ENCODE measurements around the gene ADGRF3.

The ADGRF3 gene

DNA sequence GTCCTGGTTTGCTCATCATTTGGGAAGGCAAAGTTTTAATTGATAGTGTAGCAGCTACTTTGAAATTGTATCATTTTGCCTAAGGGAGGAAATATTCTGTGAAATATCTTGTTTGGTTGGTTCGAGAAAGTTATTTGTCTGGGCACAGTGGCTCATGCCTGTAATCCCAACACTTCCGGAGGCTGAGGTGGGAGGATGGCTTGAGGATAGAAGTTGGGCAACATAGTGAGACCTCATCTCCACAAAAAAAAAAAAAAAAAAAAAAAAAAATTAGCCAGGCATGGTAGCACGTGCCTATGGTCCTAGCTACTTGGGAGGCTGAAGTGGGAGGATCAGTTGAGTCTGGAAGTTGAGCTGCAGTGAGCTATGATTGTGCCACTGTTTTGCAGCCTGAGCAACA, 3.1 kb upstream of the ADGRF3 start:
- no peak overlapping the region for H3K27ac ChIP-seq
- TF ChIP-seq, protein P1, sequence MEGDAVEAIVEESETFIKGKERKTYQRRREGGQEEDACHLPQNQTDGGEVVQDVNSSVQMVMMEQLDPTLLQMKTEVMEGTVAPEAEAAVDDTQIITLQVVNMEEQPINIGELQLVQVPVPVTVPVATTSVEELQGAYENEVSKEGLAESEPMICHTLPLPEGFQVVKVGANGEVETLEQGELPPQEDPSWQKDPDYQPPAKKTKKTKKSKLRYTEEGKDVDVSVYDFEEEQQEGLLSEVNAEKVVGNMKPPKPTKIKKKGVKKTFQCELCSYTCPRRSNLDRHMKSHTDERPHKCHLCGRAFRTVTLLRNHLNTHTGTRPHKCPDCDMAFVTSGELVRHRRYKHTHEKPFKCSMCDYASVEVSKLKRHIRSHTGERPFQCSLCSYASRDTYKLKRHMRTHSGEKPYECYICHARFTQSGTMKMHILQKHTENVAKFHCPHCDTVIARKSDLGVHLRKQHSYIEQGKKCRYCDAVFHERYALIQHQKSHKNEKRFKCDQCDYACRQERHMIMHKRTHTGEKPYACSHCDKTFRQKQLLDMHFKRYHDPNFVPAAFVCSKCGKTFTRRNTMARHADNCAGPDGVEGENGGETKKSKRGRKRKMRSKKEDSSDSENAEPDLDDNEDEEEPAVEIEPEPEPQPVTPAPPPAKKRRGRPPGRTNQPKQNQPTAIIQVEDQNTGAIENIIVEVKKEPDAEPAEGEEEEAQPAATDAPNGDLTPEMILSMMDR (conservative IDR thresholded peaks at IDR 0.05): no peak
- TF ChIP-seq ZFX (IDR thresholded peaks at IDR 0.05): no peak

DNA sequence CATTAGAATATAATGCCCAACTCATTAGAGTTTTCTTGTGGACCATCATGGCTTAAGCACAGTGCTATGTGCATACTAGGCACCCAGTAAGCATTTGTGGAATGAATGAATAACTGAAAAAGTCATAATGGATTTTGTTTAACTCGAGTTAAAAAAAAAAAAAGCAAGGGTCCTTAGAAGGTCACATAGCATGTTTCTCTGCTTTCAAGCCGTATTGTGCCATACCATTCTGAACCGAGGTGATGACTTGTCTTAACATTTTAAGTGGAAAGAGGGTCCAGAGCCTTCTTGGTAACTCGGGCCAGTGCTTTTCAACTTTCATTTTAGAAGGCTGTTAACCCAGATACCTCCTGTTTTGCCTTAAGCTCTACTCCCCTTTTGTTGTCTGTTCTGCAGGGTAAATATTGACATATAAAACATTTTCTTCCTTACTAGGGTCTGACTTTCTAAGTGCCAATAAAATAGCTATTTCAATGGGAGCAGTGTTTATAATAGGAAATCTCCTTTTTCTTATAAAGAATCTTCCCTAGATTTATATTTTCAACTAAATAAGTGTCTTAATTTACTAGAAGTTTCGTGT, 787 bp upstream of the ADGRF3 start:
- TF ChIP-seq, protein P1 (conservative IDR thresholded peaks at IDR 0.05): no peak
- TF ChIP-seq ZFX (IDR thresholded peaks at IDR 0.05): no peak
- H3K27ac ChIP-seq: peak overlapping the region; percentile 87; the same call in 1 of the 2 replicates

DNA sequence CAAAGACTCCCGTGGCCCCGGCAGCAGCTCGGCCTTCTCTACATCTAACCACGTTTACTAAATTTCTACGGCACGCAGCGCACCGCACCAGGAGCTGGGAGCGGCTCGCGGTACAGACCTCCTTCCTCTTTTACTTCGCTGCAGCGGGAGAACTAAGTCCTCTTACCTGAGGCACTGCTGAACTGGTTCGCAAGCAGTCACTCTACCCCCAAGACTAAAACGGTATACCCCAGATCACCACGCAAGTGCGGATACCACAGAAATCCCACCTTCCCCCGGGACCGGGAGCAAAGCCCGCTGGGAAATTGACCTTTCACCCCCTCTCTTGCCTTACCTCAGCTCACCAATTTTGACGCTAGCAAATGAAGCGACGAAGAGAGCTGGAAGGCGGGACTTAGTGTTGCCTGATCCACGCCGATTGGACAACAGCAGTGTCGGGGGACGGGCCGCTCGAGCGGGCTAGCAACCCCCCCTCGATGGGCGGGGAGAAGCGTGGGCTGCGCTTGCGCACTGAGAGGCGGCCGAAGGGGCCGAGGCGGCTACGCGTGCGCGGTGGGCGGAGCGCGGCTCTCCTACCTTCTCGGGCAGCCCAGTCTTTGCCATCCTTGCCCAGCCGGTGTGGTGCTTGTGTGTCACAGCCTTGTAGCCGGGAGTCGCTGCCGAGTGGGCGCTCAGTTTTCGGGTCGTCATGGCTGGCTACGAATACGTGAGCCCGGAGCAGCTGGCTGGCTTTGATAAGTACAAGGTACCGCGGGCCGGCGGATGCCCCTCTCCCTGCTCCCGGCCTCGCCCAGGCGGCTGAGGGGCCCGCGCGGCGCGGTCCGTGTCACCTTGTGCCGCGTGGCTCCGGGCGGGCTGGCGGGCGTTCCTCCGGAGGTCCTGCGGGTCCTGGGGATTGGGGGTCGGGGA, 790 bp downstream of the ADGRF3 start, which contains the start of gene SELENOI:
TSS of gene SELENOI (plus strand) at position 599 of the 909 bp plus-strand sequence. CDS start at position 689, 90 bp downstream.
- peak; percentile 71 for TF ChIP-seq ZFX (IDR thresholded peaks at IDR 0.05)
- TF ChIP-seq, protein P1 (conservative IDR thresholded peaks at IDR 0.05): no peak
- peak within 1 kb of the TSS; percentile 87 for H3K27ac ChIP-seq

DNA sequence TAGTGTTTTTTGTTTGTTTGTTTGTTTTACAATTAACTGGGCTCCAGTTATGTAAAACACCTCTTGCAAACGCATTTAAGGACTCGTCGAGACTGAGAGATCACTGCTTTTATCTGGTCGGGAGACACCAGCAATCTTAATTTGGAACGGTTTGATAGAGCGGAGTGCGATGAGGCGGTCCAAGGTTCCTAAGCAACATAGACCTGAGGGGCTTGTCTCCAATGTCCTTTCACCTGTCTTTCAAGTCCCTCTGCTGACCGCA, 1.4 kb downstream of the ADGRF3 start:
- no peak for TF ChIP-seq ZFX (IDR thresholded peaks at IDR 0.05)
- TF ChIP-seq, protein P1 (conservative IDR thresholded peaks at IDR 0.05): no peak
- H3K27ac ChIP-seq: peak overlapping the region; percentile 87

DNA sequence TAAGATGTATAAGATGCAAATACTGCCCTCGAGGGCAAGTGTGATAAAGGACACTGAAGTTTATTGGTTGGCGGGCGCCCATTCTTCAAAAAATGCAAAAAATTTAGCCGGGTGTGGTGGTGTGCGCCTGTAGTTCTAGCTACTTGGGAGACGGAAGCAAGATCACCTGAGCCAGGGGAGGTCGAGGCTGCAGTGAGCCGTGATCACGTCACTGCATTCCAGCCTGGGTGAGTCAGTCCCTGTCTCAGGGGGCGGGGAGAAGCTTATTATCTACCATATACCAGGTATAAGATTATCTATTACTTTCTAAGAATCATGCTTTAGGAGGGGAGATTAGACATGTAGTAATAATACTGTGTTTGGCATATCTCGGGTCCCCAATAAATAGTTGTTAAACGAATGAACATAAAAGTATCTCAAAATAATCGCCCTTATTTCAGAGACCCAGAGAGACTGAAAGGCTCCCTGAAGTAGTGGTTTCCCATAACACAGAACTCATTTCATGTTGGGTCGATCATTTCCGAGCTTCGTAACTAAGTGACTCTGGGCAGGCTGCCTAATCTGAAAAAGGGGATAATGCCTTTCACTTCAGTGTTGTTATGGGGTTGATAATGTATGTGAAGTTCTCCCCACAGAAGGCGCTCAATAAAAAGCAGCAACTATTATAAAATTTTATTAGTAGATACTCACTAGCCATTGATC, 1.9 kb downstream of the ADGRF3 start:
- peak overlapping the region; percentile 87 for H3K27ac ChIP-seq
- no peak for TF ChIP-seq ZFX (IDR thresholded peaks at IDR 0.05)
- TF ChIP-seq, protein P1 (conservative IDR thresholded peaks at IDR 0.05): no peak

DNA sequence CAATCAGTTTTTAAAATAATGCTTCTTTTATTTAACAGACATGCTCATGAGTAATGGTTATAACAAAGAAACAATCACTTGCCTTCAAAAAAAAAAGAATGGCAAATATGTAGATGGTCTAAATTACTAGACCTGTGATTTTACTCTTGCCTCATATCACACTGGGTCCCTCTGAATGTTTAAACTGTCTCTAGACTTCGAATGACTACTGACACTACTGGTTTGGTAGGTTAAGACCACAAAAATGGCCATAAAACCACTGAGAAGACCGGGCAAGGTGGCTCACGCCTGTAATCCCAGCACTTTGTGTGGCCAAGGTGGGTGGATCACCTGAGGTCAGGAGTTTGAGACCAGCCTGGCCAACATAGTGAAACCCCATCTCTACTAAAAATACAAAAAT, 5.8 kb downstream of the ADGRF3 start:
- H3K27ac ChIP-seq: no peak overlapping the region
- TF ChIP-seq, protein P1 (conservative IDR thresholded peaks at IDR 0.05): no peak
- TF ChIP-seq ZFX (IDR thresholded peaks at IDR 0.05): no peak

DNA sequence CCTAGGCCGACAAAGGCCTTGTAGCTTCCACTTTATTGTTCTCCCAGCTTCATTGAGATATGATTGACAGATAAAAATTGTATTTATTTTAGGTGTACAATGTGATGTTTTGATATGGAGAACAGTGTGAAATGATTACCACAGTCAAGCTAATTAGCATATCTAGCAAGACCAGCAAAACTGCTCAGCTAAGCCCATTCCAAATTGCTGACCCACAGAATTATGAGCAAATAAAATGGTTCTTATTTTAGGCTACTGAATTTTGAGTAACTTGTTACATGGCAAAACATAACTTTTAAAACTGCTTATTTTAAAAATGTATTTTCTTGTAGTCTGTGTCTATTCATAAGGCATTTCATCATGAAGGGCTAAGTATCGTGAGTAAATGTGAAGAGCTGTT, 9.3 kb downstream of the ADGRF3 start:
- TF ChIP-seq, protein P1 (conservative IDR thresholded peaks at IDR 0.05): no peak
- no peak for TF ChIP-seq ZFX (IDR thresholded peaks at IDR 0.05)
- H3K27ac ChIP-seq: no peak overlapping the region

All from C4-2B (cell line).